ENCODE measurements around the gene CDC42BPB. TPM values are rescaled to one million over a fixed set of nuclear protein-coding genes. Genes with fewer than 3 reads are reported as not detected.

Gene CDC42BPB
- total and polyA plus RNA-seq, 2 donors (not counting 1 experiment from before 2014, with no cell fraction given) = 44.8 to 98.3 TPM

- Histone ChIP-seq H2AFZ (ENCODE audit: low read length) (no peak overlapping the region), H3K4me2 (ENCODE audit: extremely low read depth, insufficient read depth, low read length) (no peak overlapping the region), H3K4me1 (ENCODE audit: control insufficient read depth, extremely low read depth, insufficient read depth, low read length) (peaks cover 4% of the 10 kb centered on the region), H3K27ac (ENCODE audit: insufficient read depth, low read length) (no peak overlapping the region), H3K4me3 (replicated peaks in 1 of 4; ENCODE audit: control extremely low read depth in 1 of 4, insufficient read depth in 1 of 4, low read depth in 3 of 4, low read length in 4 of 4) (no peak overlapping the region), H3K79me2 (ENCODE audit: control insufficient read depth, insufficient read depth, low read length) (no peaks in the 10 kb centered on the region), H3K9me3 (ENCODE audit: control insufficient read depth, insufficient read depth, low read depth, low read length) (no peaks in the 10 kb centered on the region), H3K9ac (ENCODE audit: insufficient read depth, low read length) (no peak overlapping the region), H3K36me3 (ENCODE audit: control insufficient read depth, insufficient read depth, low read length) (no peaks in the 10 kb centered on the region), H3K27me3 (ENCODE audit: control insufficient read depth, insufficient read depth, low read length) (peaks cover 3% of the 10 kb centered on the region), H4K20me1 (ENCODE audit: control insufficient read depth, extremely low read depth, insufficient read depth, low read length) (no peaks in the 10 kb centered on the region)
- no peak for DNase-seq (ENCODE audit: low read depth in 2 of 2)
- no peak for TF ChIP-seq CTCF (conservative IDR thresholded peaks at IDR 0.05 in 1 of 2, IDR thresholded peaks at IDR 0.05 in 1 of 2; ENCODE audit: low read depth in 1 of 2, low read length in 2 of 2)
- no peak for TF ChIP-seq EZH2 (IDR thresholded peaks at IDR 0.05; ENCODE audit: low read length, missing control alignments)
Observed at GRCh38 chr14:103078860-103079587, 21.7 kb upstream of the CDC42BPB start.

DNA sequence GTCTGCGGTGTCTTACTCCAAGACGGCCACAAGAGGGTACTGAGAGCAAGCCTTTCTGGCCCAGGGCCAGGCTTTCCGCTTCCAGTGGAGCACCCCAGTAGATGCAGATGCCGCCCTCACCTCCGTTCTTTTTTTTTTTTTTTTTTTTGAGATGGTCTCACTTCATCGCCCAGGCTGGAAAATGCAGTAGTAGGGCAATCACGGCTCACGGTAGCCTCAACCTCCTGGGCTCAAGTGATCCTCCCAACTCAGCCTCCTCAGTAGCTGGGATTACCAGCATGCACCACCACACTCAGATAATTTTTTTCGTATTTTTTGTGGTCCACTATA, 21.0 kb upstream of the CDC42BPB start:
- no peak overlapping the region for H3K4me2 ChIP-seq (ENCODE audit: extremely low read depth, insufficient read depth, low read length)
- peaks cover 3% of the 10 kb centered on the region for H3K27me3 ChIP-seq (ENCODE audit: control insufficient read depth, insufficient read depth, low read length)
- no peaks in the 10 kb centered on the region for H4K20me1 ChIP-seq (ENCODE audit: control insufficient read depth, extremely low read depth, insufficient read depth, low read length)
- DNase-seq (ENCODE audit: low read depth in 2 of 2) = peak; percentile 64 to 79
- no peak overlapping the region for H3K9ac ChIP-seq (ENCODE audit: insufficient read depth, low read length)
- H2AFZ ChIP-seq (ENCODE audit: low read length) = no peak overlapping the region
- H3K4me1 ChIP-seq (ENCODE audit: control insufficient read depth, extremely low read depth, insufficient read depth, low read length) = peaks cover 4% of the 10 kb centered on the region
- no peaks in the 10 kb centered on the region for H3K36me3 ChIP-seq (ENCODE audit: control insufficient read depth, insufficient read depth, low read length)
- TF ChIP-seq CTCF (conservative IDR thresholded peaks at IDR 0.05 in 1 of 2, IDR thresholded peaks at IDR 0.05 in 1 of 2; ENCODE audit: low read depth in 1 of 2, low read length in 2 of 2) (peak; percentile 84 to 85), EZH2 (IDR thresholded peaks at IDR 0.05; ENCODE audit: low read length, missing control alignments) (no peak)
- no peak overlapping the region for H3K4me3 ChIP-seq (replicated peaks in 1 of 4; ENCODE audit: control extremely low read depth in 1 of 4, insufficient read depth in 1 of 4, low read depth in 3 of 4, low read length in 4 of 4)
- no peaks in the 10 kb centered on the region for H3K9me3 ChIP-seq (ENCODE audit: control insufficient read depth, insufficient read depth, low read depth, low read length)
- H3K27ac ChIP-seq (ENCODE audit: insufficient read depth, low read length) = no peak overlapping the region
- H3K79me2 ChIP-seq (ENCODE audit: control insufficient read depth, insufficient read depth, low read length) = no peaks in the 10 kb centered on the region

GRCh38 chr14:103074729-103075367, 17.5 kb upstream of the CDC42BPB start:
- Histone ChIP-seq H4K20me1 (ENCODE audit: control insufficient read depth, extremely low read depth, insufficient read depth, low read length) (no peaks in the 10 kb centered on the region), H3K4me2 (ENCODE audit: extremely low read depth, insufficient read depth, low read length) (peak overlapping the region; percentile 87), H3K4me3 (replicated peaks in 1 of 4; ENCODE audit: control extremely low read depth in 1 of 4, insufficient read depth in 1 of 4, low read depth in 3 of 4, low read length in 4 of 4) (peak overlapping the region in 3 of 4 experiments; percentile 44 to 59 (median 45)), H2AFZ (ENCODE audit: low read length) (no peak overlapping the region), H3K9ac (ENCODE audit: insufficient read depth, low read length) (no peak overlapping the region), H3K79me2 (ENCODE audit: control insufficient read depth, insufficient read depth, low read length) (no peaks in the 10 kb centered on the region), H3K36me3 (ENCODE audit: control insufficient read depth, insufficient read depth, low read length) (no peaks in the 10 kb centered on the region), H3K4me1 (ENCODE audit: control insufficient read depth, extremely low read depth, insufficient read depth, low read length) (peaks cover 4% of the 10 kb centered on the region), H3K27me3 (ENCODE audit: control insufficient read depth, insufficient read depth, low read length) (no peaks in the 10 kb centered on the region), H3K9me3 (ENCODE audit: control insufficient read depth, insufficient read depth, low read depth, low read length) (no peaks in the 10 kb centered on the region), H3K27ac (ENCODE audit: insufficient read depth, low read length) (no peak overlapping the region)
- DNase-seq (ENCODE audit: low read depth in 2 of 2) = no peak
- TF ChIP-seq CTCF (conservative IDR thresholded peaks at IDR 0.05 in 1 of 2, IDR thresholded peaks at IDR 0.05 in 1 of 2; ENCODE audit: low read depth in 1 of 2, low read length in 2 of 2) (no peak), EZH2 (IDR thresholded peaks at IDR 0.05; ENCODE audit: low read length, missing control alignments) (no peak)

Data from fibroblast of lung (primary cell).